GM21447 (cell line): ENCODE measurements around the gene TMEM170A.
"Not testable (repeated sequence)": the region's sequence is repeated elsewhere in the genome, so short reads cannot be mapped to it uniquely, and the experiment has no call there.

Experiments
- ATAC-seq: cut with Tn5 transposase; IDR thresholded peaks from one replicate; pipeline ENCODE4 v1.9.1; 2021; ENCODE audit not compliant: unreplicated experiment

TMEM170A gene, protein sequence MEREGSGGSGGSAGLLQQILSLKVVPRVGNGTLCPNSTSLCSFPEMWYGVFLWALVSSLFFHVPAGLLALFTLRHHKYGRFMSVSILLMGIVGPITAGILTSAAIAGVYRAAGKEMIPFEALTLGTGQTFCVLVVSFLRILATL

DNA sequence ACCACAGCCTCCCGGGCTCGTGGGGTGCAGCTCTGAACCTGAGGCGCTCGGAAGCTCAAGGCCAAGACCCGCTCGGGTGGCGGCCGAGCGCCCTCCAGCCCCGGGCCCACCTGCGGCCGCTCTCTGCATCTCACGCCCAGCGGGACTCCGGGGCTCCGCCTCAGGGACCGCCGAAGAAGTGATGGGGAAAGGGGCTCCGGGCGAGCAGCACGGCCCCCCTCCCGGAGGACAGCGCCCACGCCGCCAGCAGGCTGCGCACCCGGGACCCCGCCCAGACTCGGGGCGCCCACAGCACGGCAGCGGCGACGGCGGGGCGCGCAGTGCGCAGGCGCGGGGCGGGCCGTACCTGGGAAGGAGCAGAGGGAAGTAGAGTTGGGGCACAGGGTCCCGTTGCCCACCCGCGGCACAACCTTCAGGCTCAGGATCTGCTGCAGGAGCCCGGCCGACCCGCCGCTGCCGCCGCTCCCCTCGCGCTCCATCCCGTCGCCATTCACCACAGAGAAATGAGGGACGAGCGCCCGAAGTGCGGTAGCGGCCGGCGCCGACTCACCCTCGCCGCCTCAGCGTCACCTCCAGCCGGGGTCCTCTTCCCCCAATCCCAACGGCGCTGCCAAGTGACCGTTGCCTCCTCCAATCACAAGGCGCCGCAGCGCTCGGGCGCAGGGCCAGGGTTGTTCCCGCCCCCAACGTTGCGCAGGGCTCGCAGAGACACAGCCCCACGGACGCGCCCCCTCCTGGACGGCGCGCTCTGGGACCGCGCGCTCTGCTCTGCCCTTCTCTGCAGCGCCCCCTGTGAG is at the start of gene TMEM170A:
Gene TMEM170A (minus strand): TSS at position 568 of the 797 bp plus-strand sequence. CDS start 89 bp downstream, at position 479.
- peak; percentile 88 for ATAC-seq

DNA sequence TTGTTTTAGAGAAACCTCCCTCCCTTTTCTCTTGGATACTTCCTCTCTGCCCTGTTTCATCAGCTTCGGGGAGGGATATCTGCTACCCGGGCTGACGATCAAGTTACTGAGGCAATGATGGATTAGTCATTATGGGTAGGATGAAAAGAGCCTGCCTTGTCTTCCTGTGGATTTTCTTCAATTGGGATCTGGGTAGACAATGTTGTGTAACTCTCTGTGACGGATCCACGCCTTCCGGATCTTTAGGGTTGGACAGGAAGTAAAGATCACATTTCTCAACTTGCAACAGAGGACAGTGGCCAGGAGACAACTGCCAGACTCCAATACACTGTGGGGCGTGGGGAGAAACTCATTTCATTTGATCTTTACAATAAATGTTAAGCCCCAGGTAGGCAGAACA is 42.1 kb upstream of the TMEM170A start:
- ATAC-seq, result no peak

GRCh38 chr16:75506107-75506506 is 41.6 kb upstream of the TMEM170A start:
- ATAC-seq, result no peak

GRCh38 chr16:75503801-75504200 is 39.3 kb upstream of the TMEM170A start:
- ATAC-seq, result no peak

DNA sequence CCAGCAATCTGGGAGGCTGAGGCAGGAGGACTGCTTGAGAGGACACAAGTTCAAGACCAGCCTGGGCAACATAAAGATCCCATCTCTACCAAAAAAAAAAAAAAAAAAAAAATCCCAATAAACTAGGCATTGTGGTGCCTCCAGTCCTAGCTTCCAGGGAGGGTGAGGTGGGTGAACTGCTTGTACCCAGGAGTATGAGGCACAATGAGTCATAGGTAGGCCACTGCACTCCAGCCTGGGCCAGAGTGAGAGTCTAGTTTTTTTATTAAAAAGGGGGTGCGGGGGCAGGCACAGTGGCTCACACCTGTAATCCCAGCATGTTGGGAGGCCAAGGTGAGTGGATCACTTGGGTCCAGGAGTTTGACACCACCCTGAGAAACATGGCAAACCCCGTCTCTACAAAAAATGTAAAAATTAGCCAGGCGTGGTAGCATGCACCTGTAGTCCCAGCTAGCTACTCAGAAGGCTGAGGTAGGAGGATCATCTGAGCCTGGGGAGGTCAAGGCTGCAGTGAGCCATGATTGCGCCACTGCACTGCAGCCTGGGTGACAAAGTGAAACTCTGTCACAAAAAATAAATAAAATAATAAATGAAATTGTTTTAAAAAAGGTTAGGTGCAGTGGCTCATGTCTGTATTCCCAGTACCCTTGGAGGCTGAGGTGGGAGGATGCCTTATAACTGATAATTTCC is 38.6 kb upstream of the TMEM170A start:
- no peak for ATAC-seq

DNA sequence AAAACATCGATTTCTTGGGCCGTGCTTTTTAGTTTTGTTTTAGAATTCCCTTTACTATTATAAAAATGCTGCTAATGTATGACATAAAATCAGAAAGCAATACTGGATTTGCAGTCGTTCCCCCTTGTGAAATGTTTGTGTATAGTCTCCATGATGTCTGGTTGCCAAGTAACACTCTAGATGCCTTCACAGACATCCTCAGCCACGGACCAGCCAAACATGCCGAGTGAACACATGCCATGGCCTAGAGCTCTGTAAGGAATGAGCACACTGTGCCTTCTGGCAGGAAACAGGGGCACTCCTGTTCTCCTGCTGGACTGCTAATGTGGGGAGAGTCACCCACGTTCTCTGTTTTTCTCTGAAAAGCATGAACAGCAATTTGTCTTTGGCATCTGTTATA is 37.3 kb upstream of the TMEM170A start:
- not testable (repeated sequence) for ATAC-seq

DNA sequence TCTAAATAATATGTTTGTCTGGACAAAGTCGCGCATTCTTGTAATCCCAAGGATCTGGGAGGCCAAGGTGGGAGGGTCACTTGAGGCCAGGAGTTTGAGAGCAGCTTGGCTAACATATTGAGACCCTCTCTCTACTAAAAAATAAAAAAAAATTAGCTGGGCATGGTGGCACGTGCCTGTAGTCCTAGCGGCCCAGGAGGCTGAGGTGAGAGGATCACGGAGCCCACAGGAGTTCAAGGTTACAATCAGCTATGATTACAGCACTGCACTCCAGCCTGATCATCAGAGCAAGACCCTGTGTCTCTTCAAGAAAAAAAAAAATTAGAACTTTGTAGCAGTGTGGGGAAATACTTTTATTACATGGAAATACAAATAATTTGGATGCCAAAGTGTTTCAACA is 36.9 kb upstream of the TMEM170A start:
- no peak for ATAC-seq

- not testable (repeated sequence) for ATAC-seq
These were observed 34.3 kb upstream of the TMEM170A start for GRCh38 chr16:75498605-75499322.

DNA sequence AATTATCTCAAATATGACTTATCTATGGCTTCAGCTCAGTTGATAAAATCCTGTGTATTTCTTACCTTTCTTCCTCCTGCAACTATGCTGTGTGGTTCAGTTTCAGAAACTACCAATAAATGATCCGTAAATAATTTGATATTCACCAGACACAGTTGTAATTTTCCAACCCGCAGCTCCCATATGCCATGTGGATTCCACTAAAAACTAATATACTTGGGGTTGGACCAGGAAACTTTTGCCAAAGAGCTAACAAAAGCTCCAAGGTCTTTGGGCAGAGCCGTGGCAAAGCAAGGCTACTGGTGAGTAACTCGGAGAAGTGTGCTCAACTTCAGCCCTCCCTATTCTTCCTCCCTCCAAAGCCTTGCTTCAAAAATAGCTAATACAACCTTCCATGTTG is 33.1 kb upstream of the TMEM170A start:
- ATAC-seq, result no peak

GRCh38 chr16:75495076-75495674 is 30.7 kb upstream of the TMEM170A start, which contains the start of gene CHST6:
CHST6 (minus strand) TSS chr16:75495441; CDS start chr16:75479828, 15,613 bp downstream.
- peak; percentile 62 for ATAC-seq

- ATAC-seq, result no peak
These were observed 30.2 kb upstream of the TMEM170A start for GRCh38 chr16:75494661-75495075.

DNA sequence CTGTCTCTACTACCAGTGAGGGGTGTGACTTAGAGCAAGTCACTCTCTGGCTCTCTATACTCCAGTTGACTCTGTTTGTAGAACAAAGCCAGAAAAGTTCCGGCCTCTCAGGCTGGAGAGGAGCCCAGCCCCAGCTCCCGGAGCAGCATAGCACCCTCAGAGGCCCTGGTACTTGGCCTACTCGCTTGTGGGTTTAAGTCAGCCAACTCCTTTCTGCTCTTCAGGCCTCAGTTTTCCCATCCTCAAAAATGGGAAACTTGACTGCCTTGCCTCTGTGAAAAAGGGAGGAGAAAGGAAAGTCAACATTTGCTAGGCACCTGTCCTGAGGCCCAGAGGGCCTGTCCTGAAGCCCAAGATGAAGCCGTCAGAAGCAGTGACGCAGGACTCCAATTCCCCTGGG is 29.7 kb upstream of the TMEM170A start:
- ATAC-seq, result no peak

GRCh38 chr16:75491876-75492275 is 27.4 kb upstream of the TMEM170A start:
- ATAC-seq, result no peak

- no peak for ATAC-seq
These were observed 23.8 kb upstream of the TMEM170A start for GRCh38 chr16:75488322-75488721.

DNA sequence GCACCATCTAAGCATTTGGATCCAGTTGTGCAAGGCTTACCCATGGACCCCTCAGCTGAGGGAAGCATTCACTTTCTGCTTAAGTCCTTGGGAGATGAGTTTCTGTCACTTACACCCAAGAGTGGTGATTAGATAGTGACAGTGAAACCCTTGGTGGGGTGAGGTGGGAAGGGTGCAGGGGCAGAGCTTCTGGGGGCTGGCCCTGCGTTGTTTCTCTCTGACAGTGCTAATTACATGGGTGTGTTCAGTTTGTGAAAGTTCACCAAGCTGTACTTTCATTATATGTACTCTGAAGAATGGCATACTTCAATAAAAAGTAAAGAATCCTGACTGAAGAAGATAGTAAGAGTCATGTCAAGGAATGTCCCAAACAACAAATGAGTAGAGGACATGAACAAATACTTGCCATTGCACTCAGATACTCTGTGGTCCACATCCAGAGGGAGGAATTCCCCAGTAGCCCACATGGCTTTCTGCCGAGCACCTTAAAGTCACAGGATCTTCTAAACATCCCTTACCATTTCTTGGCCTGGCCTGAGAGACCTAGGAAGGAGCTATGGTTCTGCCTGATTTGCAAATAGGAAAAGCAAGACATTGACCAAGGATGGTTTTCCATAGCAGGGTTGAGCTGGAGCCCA is 22.3 kb upstream of the TMEM170A start:
- ATAC-seq, result peak; percentile 43

- peak; percentile 9 for ATAC-seq
These were observed 21.7 kb upstream of the TMEM170A start for GRCh38 chr16:75486014-75486675.

DNA sequence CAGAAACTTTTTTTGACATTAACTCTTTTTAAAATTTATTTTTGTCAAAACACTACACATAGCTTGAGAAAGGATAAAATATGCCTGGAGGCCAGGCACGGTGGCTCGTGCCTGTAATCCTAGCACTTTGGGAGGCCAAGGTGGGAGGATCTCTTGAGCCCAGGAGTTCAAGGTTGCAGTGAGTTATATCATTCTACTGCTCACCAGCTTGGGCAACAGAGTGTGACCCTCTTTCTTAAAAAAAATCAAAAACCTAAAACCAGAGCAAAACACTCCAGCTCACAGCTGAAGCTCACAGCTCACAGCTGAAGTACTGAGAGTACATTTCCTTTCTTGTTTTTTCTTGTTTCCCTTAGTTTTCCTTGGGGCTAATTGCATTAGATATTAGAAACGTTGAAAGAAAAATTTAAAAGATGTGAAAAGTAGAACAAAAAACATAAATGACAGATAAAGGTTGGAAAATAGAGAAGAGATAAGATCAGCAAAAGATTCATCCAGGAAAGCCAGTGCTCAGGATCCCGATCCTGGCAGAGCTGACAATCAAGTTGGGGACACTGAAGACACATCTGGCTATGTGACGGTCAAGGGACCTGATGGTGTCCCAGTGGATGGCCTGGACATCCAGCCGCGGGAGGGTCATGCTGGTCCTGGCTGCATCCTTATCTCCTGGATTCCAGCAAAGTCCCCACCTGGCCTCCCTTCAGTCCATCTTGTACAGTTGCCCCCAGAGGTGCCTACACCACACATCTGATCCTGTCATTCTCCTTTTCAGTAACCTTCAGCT is 20.9 kb upstream of the TMEM170A start:
- ATAC-seq, result no peak

DNA sequence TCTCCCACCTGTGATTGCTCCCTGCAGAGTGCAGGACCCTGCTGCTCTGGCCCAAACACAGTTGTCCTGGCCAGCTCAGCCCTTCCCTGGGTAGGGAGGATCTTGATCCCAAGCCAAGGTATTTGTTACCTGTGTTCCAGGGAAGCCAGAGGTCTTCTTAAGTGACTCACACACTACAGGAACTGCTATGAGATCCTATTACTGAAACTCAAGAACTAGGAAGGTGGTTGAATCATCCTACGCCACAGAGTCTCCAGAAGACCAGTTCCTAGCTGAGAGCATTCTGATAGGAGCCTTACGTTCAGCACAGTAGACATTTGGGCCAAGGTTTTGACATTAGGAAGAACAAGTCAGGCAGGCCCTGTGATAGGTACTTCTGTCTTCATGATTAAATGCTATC is 18.7 kb upstream of the TMEM170A start:
- ATAC-seq, result no peak
